GM12892 (cell line): ENCODE results near the gene NCOR1.

Experiments used
- POLR2A ChIP-seq: IDR thresholded peaks from 2 replicates; pipeline ENCODE4 v1.6.1; 2011; ENCODE audit warnings: low read depth, low read length, control low read depth
- POLR2AphosphoS5 ChIP-seq: IDR thresholded peaks from 2 replicates; pipeline ENCODE4 v1.6.1; 2011; ENCODE audit warnings: low read depth, low read length, control low read depth
- TAF1 ChIP-seq: IDR thresholded peaks from 2 replicates; pipeline ENCODE4 v1.6.1; 2011; ENCODE audit warnings: low read depth, mild to moderate bottlenecking, control low read depth, low read length, borderline replicate concordance

- TF ChIP-seq POLR2A (no peak), TAF1 (no peak), POLR2AphosphoS5 (no peak)
Observed at GRCh38 chr17:16086957-16087356, 128.4 kb downstream of the NCOR1 start.
